Prostate gland (tissue), 2 donors: ENCODE measurements around the gene TGFB2.

Experiments
- POLR2A ChIP-seq: fragments of 450-650 bp; IDR thresholded peaks from one replicate; pipeline ENCODE4 v1.6.1; 2016; ENCODE audit warnings: antibody characterized with exemption, mild to moderate bottlenecking
- POLR2AphosphoS5 ChIP-seq: sonication (generic); formaldehyde crosslinking; IDR thresholded peaks from one replicate; pipeline ENCODE4 v1.6.1; 2017; ENCODE audit warnings: antibody characterized with exemption
- TF ChIP-seq, protein P1 (sequence below), 4 experiments: fragments of 200-600 bp in 2 of 4; fragments of 450-650 bp in 2 of 4; sonication (generic) in 2 of 4; IDR thresholded peaks; 1 replicate in 3 of 4; 2 replicates in 1 of 4; pipeline ENCODE4 v1.5.1; 2016 to 2019; ENCODE audit warnings: antibody characterized with exemption in 4 of 4, mild to moderate bottlenecking in 2 of 4, moderate library complexity in 2 of 4

DNA sequence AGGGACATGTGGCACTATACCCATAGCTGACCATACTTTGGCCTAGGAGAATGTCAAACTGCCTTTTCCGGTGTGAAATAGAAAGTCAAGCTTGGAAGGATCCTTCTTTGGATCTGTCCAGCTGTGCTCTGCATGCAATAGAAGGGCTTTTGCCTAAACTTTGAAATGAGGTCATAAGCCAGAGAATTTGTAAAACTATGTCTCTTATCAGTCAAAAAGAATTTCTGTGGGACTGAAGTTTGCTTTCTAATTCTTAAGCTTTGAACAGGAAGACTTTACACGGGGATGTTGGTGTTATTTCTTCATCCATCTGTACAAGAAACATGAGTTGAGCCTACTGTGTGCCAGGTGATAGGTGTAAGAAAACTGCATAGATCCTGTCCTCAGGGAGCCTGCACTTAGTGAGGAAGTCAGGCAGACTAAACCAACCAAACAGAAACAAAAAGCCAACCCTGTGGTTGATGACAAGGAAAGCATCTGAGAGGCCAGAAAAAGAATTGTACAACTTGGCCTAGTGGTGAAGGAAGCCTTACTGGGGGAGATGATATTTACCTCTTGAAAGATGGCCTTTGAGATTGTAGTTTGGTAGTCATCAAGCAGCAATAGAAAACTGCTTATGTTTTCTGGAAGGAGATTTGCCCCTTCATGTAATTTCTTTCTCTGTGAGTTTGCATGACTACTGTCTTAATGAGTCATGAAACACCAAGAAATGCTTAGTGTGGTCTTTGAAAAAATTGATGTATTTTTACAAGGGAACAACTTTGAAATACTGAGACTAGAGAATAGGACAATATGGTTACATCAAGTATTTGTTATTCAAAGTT, 24.8 kb downstream of the TGFB2 start:
- TF ChIP-seq, protein P1, sequence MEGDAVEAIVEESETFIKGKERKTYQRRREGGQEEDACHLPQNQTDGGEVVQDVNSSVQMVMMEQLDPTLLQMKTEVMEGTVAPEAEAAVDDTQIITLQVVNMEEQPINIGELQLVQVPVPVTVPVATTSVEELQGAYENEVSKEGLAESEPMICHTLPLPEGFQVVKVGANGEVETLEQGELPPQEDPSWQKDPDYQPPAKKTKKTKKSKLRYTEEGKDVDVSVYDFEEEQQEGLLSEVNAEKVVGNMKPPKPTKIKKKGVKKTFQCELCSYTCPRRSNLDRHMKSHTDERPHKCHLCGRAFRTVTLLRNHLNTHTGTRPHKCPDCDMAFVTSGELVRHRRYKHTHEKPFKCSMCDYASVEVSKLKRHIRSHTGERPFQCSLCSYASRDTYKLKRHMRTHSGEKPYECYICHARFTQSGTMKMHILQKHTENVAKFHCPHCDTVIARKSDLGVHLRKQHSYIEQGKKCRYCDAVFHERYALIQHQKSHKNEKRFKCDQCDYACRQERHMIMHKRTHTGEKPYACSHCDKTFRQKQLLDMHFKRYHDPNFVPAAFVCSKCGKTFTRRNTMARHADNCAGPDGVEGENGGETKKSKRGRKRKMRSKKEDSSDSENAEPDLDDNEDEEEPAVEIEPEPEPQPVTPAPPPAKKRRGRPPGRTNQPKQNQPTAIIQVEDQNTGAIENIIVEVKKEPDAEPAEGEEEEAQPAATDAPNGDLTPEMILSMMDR (IDR thresholded peaks at IDR 0.05), result no peak
- TF ChIP-seq POLR2A (no peak), POLR2AphosphoS5 (no peak)
